GM19043 (cell line): ENCODE results near the gene GJC2.
"Not testable (repeated sequence)": the region's sequence is repeated elsewhere in the genome, so short reads cannot be mapped to it uniquely, and the experiment has no call there.

Experiments
- ATAC-seq: cut with Tn5 transposase; IDR thresholded peaks from one replicate; pipeline ENCODE4 v1.9.1; 2021; ENCODE audit warnings: low read depth; ENCODE audit not compliant: unreplicated experiment

The GJC2 gene

GRCh38 chr1:228170666-228171065 is 20.9 kb downstream of the GJC2 start:
- no peak for ATAC-seq

GRCh38 chr1:228171221-228171891 is 21.6 kb downstream of the GJC2 start:
- no peak for ATAC-seq

- no peak for ATAC-seq
Observed at GRCh38 chr1:228172591-228173527, 23.1 kb downstream of the GJC2 start.

GRCh38 chr1:228173528-228174481 is 24.1 kb downstream of the GJC2 start:
- ATAC-seq: not testable (repeated sequence)

- no peak for ATAC-seq
Observed at GRCh38 chr1:228174482-228175315, 25.0 kb downstream of the GJC2 start.

GRCh38 chr1:228175316-228176023 is 25.7 kb downstream of the GJC2 start:
- no peak for ATAC-seq

- no peak for ATAC-seq
Observed at GRCh38 chr1:228176024-228176395, 26.3 kb downstream of the GJC2 start.

- ATAC-seq: no peak
Observed at GRCh38 chr1:228176461-228177182, 26.9 kb downstream of the GJC2 start.

GRCh38 chr1:228177183-228177475 is 27.4 kb downstream of the GJC2 start:
- no peak for ATAC-seq

- no peak for ATAC-seq
Observed at GRCh38 chr1:228177721-228178710, 28.3 kb downstream of the GJC2 start.

GRCh38 chr1:228178737-228179684 is 29.3 kb downstream of the GJC2 start:
- ATAC-seq: no peak

GRCh38 chr1:228180271-228180958 is 30.7 kb downstream of the GJC2 start:
- ATAC-seq: no peak

GRCh38 chr1:228180959-228181644 is 31.4 kb downstream of the GJC2 start:
- ATAC-seq: no peak

GRCh38 chr1:228181645-228182034 is 31.9 kb downstream of the GJC2 start:
- no peak for ATAC-seq

GRCh38 chr1:228182296-228183030 is 32.7 kb downstream of the GJC2 start:
- no peak for ATAC-seq
